Measurements from ENCODE around the gene SV2A.

DNA sequence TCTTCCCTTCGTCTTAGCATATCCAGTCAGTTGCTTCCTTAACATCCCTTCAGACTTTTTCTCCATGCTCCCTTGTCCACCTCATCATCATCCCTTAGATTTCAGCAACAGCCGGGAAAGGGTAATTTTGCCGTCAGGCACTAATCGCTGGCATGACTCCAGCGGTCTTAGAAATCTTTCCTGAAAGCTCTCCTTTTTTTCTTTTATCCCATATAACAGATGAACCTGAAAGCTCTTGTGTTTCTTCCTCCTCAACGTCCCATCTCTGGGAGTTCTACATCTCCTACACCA is 28.7 kb downstream of the SV2A start:
- TF ChIP-seq, protein P1, sequence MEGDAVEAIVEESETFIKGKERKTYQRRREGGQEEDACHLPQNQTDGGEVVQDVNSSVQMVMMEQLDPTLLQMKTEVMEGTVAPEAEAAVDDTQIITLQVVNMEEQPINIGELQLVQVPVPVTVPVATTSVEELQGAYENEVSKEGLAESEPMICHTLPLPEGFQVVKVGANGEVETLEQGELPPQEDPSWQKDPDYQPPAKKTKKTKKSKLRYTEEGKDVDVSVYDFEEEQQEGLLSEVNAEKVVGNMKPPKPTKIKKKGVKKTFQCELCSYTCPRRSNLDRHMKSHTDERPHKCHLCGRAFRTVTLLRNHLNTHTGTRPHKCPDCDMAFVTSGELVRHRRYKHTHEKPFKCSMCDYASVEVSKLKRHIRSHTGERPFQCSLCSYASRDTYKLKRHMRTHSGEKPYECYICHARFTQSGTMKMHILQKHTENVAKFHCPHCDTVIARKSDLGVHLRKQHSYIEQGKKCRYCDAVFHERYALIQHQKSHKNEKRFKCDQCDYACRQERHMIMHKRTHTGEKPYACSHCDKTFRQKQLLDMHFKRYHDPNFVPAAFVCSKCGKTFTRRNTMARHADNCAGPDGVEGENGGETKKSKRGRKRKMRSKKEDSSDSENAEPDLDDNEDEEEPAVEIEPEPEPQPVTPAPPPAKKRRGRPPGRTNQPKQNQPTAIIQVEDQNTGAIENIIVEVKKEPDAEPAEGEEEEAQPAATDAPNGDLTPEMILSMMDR (conservative IDR thresholded peaks at IDR 0.05; ENCODE audit: low read depth, low read length): no peak
- no peak for TF ChIP-seq EZH2 (IDR thresholded peaks at IDR 0.05; ENCODE audit: low read length, unreplicated experiment)
